GM18858 (cell line): ENCODE data around the gene SHISAL2A.
"Not testable (repeated sequence)": the region's sequence is repeated elsewhere in the genome, so short reads cannot be mapped to it uniquely, and the experiment has no call there.

ENCODE experiments used
- ATAC-seq: cut with Tn5 transposase; IDR thresholded peaks from one replicate; pipeline ENCODE4 v1.9.1; 2021; ENCODE audit not compliant: unreplicated experiment

Gene SHISAL2A

GRCh38 chr1:52680353-52680752 lies 47.4 kb downstream of the SHISAL2A start:
- ATAC-seq = no peak

GRCh38 chr1:52681136-52681535 lies 48.2 kb downstream of the SHISAL2A start:
- ATAC-seq = no peak

- no peak for ATAC-seq
Measured at GRCh38 chr1:52683367-52683940, 50.5 kb downstream of the SHISAL2A start.

GRCh38 chr1:52684545-52684944 lies 51.6 kb downstream of the SHISAL2A start:
- no peak for ATAC-seq

- ATAC-seq = not testable (repeated sequence)
Measured at GRCh38 chr1:52686261-52686751, 53.3 kb downstream of the SHISAL2A start.

- no peak for ATAC-seq
Measured at GRCh38 chr1:52686830-52687229, 53.9 kb downstream of the SHISAL2A start.

GRCh38 chr1:52691821-52692220 lies 58.9 kb downstream of the SHISAL2A start:
- ATAC-seq = no peak

GRCh38 chr1:52692697-52693096 lies 59.7 kb downstream of the SHISAL2A start:
- no peak for ATAC-seq

GRCh38 chr1:52693351-52693750 lies 60.4 kb downstream of the SHISAL2A start:
- not testable (repeated sequence) for ATAC-seq

GRCh38 chr1:52693843-52694242 lies 60.9 kb downstream of the SHISAL2A start:
- ATAC-seq = no peak

GRCh38 chr1:52695627-52696026 lies 62.7 kb downstream of the SHISAL2A start:
- no peak for ATAC-seq

GRCh38 chr1:52697795-52698674 lies 65.1 kb downstream of the SHISAL2A start, which contains the start of gene COA7:
COA7 (minus strand) TSS chr1:52698347; CDS start chr1:52698326, 21 bp downstream.
- ATAC-seq = no peak

GRCh38 chr1:52702886-52703787 lies 70.2 kb downstream of the SHISAL2A start:
- ATAC-seq = peak; percentile 85

- no peak for ATAC-seq
Measured at GRCh38 chr1:52706136-52706670, 73.2 kb downstream of the SHISAL2A start.
